CD4-positive, alpha-beta T cell treated with Interleukin-4 for 4 hours (primary cell): ENCODE measurements around the gene CIDEC.

Experiments used
- DNase-seq: peaks from one replicate; pipeline ENCODE4 v3.0.0-alpha.2; 2020

CIDEC gene

GRCh38 chr3:9841015-9841414 is 39.0 kb downstream of the CIDEC start:
- DNase-seq, result no peak

- DNase-seq, result no peak
Measured at GRCh38 chr3:9838856-9839255, 41.2 kb downstream of the CIDEC start.

- no peak for DNase-seq
Measured at GRCh38 chr3:9837701-9838582, 42.1 kb downstream of the CIDEC start.

GRCh38 chr3:9834520-9835380 is 45.3 kb downstream of the CIDEC start:
- no peak for DNase-seq

- DNase-seq, result no peak
Measured at GRCh38 chr3:9833078-9833477, 47.0 kb downstream of the CIDEC start.

- DNase-seq, result no peak
Measured at GRCh38 chr3:9831253-9831652, 48.8 kb downstream of the CIDEC start.

GRCh38 chr3:9828801-9829755 is 51.0 kb downstream of the CIDEC start:
- DNase-seq, result no peak

GRCh38 chr3:9826815-9827573 is 53.1 kb downstream of the CIDEC start:
- no peak for DNase-seq

GRCh38 chr3:9825451-9826040 is 54.5 kb downstream of the CIDEC start:
- no peak for DNase-seq

GRCh38 chr3:9820946-9821345 is 59.1 kb downstream of the CIDEC start:
- no peak for DNase-seq

- DNase-seq, result no peak
Measured at GRCh38 chr3:9820543-9820942, 59.5 kb downstream of the CIDEC start.

GRCh38 chr3:9818666-9819335 is 61.3 kb downstream of the CIDEC start:
- DNase-seq, result no peak

- DNase-seq, result no peak
Measured at GRCh38 chr3:9817436-9817835, 62.6 kb downstream of the CIDEC start.
